Upper lobe of left lung (tissue), 6 donors: ENCODE data around the gene COL6A6. TPM values are rescaled to one million over a fixed set of nuclear protein-coding genes. Genes with fewer than 3 reads are reported as not detected.

Experiments
- ATAC-seq, 2 donors: fragments of 200-7000 bp; cut with Tn5 transposase; one replicate each; pipeline ENCODE4 v1.9.1; 2022; ENCODE audit warnings: mild to moderate bottlenecking in 2 of 2, moderate library complexity in 2 of 2; ENCODE audit not compliant: low FRiP score in 2 of 2
- DNase-seq, 2 donors: peaks; one replicate each; pipeline ENCODE4 v3.0.0-alpha.2; 2019 to 2020
- H3K27ac ChIP-seq, 4 donors: fragments of 200-600 bp; sonication (generic); one replicate each; pipeline ENCODE4 v1.5.1; 2016 to 2019
- H3K27me3 ChIP-seq, 4 donors: fragments of 200-600 bp; sonication (generic); one replicate each; pipeline ENCODE4 v1.5.1; 2017 to 2019
- H3K36me3 ChIP-seq, 4 donors: fragments of 200-600 bp; sonication (generic); one replicate each; pipeline ENCODE4 v1.5.1; 2016 to 2019
- H3K4me1 ChIP-seq, 4 donors: fragments of 200-600 bp; sonication (generic); one replicate each; pipeline ENCODE4 v1.5.1; 2018 to 2019
- H3K4me3 ChIP-seq, 4 donors: fragments of 200-600 bp; sonication (generic); one replicate each; pipeline ENCODE4 v1.5.1; 2017 to 2019; ENCODE audit warnings: mild to moderate bottlenecking in 2 of 4, moderate library complexity in 1 of 4
- H3K9me3 ChIP-seq, 4 donors: fragments of 200-600 bp; sonication (generic); one replicate each; pipeline ENCODE4 v1.5.1; 2018 to 2019
- EP300 ChIP-seq, 4 donors: sonication (generic); formaldehyde crosslinking; IDR thresholded peaks; one replicate each; pipeline ENCODE4 v1.5.1; 2017; ENCODE audit warnings: antibody characterized with exemption in 4 of 4, control low read depth in 2 of 4
- POLR2A ChIP-seq, 4 donors: fragments of 450-650 bp; IDR thresholded peaks; one replicate each; pipeline ENCODE4 v1.5.1; 2016 to 2017; ENCODE audit warnings: antibody characterized with exemption in 4 of 4, mild to moderate bottlenecking in 2 of 4
- POLR2AphosphoS5 ChIP-seq, 2 donors: sonication (generic); formaldehyde crosslinking; IDR thresholded peaks; one replicate each; pipeline ENCODE4 v1.5.1; 2017; ENCODE audit warnings: antibody characterized with exemption in 2 of 2
- WGBS, 2 donors: methylation state at CpG; one replicate each; pipeline ENCODE4 v1.1.5; 2017 to 2018; 5-methylcytosine and 5-hydroxymethylcytosine counted together
- total RNA-seq, 6 donors: library from RNA; depleted of rRNA in 4 of 6; stranded (reverse); fragments of >200 nt in 4 of 6; gene quantifications; one replicate each; pipeline versions ENCODE4 v1.1.0 to v1.2.1, GENCODE V29; 2016 to 2021
- TF ChIP-seq, protein P1 (sequence below), 6 experiments: fragments of 450-650 bp in 4 of 6; fragments of 200-600 bp in 2 of 6; sonication (generic) in 2 of 6; IDR thresholded peaks; one replicate each; pipeline ENCODE4 v1.5.1; 2016 to 2019; ENCODE audit warnings: antibody characterized with exemption in 6 of 6
- donor health status: DM: no; HTN: no; CAD: no; lungs with moderate emphysema.
- donor health status: DM: no; HTN: yes; CAD: no; lungs with severe emphysema.

COL6A6 gene
- total RNA-seq, 6 donors from 2014 or later, result 2.3 to 20.1 (median 10.5) TPM

DNA sequence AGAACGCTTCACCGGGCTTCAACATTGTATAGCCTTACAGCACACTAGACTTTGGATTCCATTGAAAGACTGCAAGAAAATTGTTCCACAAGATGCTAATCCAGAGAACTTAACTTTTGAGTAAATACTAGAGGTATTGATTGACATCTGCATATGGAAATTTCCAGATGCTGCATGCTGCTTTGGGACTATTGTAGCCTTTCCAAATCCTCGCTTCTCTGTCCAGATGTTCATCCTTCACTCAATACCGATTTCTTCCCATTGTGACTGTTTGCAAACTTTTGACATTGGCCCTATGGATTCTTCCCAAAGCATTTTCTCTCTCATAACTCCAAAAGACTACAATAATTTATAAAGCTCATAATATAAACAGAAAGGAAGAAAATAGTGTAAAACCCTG lies 41.4 kb downstream of the COL6A6 start:
- 90 to 94% methylated on average over 4 of the region's 4 CpGs for WGBS, 2 donors
- no peak for ATAC-seq
- TF ChIP-seq, protein P1, sequence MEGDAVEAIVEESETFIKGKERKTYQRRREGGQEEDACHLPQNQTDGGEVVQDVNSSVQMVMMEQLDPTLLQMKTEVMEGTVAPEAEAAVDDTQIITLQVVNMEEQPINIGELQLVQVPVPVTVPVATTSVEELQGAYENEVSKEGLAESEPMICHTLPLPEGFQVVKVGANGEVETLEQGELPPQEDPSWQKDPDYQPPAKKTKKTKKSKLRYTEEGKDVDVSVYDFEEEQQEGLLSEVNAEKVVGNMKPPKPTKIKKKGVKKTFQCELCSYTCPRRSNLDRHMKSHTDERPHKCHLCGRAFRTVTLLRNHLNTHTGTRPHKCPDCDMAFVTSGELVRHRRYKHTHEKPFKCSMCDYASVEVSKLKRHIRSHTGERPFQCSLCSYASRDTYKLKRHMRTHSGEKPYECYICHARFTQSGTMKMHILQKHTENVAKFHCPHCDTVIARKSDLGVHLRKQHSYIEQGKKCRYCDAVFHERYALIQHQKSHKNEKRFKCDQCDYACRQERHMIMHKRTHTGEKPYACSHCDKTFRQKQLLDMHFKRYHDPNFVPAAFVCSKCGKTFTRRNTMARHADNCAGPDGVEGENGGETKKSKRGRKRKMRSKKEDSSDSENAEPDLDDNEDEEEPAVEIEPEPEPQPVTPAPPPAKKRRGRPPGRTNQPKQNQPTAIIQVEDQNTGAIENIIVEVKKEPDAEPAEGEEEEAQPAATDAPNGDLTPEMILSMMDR (IDR thresholded peaks at IDR 0.05), result no peak
- TF ChIP-seq EP300 (IDR thresholded peaks at IDR 0.05), result no peak
- TF ChIP-seq POLR2AphosphoS5 (IDR thresholded peaks at IDR 0.05), result no peak
- TF ChIP-seq POLR2A (IDR thresholded peaks at IDR 0.05), result no peak

DNA sequence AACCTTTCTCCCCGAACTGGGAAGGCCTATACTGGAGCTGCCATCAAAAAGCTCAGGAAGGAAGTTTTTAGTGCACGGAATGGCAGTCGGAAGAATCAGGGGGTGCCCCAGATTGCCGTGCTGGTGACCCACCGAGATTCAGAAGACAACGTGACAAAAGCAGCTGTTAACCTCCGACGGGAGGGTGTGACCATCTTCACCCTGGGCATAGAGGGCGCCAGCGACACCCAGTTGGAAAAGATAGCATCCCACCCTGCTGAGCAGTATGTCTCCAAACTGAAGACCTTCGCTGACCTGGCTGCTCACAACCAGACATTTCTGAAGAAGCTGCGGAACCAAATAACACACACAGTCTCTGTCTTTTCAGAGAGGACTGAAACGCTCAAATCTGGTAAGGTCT lies 48.2 kb downstream of the COL6A6 start:
- Histone ChIP-seq H3K4me1 (no peaks in the 10 kb centered on the region), H3K9me3 (no peaks in the 10 kb centered on the region), H3K27me3 (no peaks in the 10 kb centered on the region), H3K36me3 (no peaks in the 10 kb centered on the region), H3K4me3 (no peak overlapping the region), H3K27ac (no peak overlapping the region)
- ATAC-seq, result no peak
- TF ChIP-seq EP300 (IDR thresholded peaks at IDR 0.05) (no peak), POLR2AphosphoS5 (IDR thresholded peaks at IDR 0.05) (no peak), POLR2A (IDR thresholded peaks at IDR 0.05) (no peak)
- TF ChIP-seq, protein P1 (IDR thresholded peaks at IDR 0.05), result no peak
- WGBS, 2 donors, result 82 to 83% methylated on average over 13 of the region's 13 CpGs
- DNase-seq, result no peak

More for the DNA sequence above, 41.4 kb downstream of the COL6A6 start:
- Histone ChIP-seq H3K36me3 (no peaks in the 10 kb centered on the region), H3K27ac (peak overlapping the region in 1 of 4 donors; percentile 19), H3K9me3 (no peaks in the 10 kb centered on the region), H3K4me1 (peaks cover 0 to 2% (median 0%) of the 10 kb centered on the region in 4 donors), H3K27me3 (no peaks in the 10 kb centered on the region), H3K4me3 (no peak overlapping the region)
- DNase-seq, result no peak

Other genes starting within 250 kb of the COL6A6 start
- 1 to 10 TPM; 1.7 to 6.1 (median 3.9) TPM for gene COL6A5, start 171.5 kb upstream of the COL6A6 start, total RNA-seq
- 10 to 100 TPM; 24.6 to 44.2 (median 33.4) TPM for gene PIK3R4, start 229.7 kb downstream of the COL6A6 start, total RNA-seq